LNCAP (cell line): ENCODE results near the gene PBXIP1.

Experiments
- CTCF ChIP-seq: fragments of 450-650 bp; IDR thresholded peaks from 2 replicates; pipeline ENCODE4 v1.5.1; 2017; ENCODE audit warnings: mild to moderate bottlenecking

Gene PBXIP1, protein sequence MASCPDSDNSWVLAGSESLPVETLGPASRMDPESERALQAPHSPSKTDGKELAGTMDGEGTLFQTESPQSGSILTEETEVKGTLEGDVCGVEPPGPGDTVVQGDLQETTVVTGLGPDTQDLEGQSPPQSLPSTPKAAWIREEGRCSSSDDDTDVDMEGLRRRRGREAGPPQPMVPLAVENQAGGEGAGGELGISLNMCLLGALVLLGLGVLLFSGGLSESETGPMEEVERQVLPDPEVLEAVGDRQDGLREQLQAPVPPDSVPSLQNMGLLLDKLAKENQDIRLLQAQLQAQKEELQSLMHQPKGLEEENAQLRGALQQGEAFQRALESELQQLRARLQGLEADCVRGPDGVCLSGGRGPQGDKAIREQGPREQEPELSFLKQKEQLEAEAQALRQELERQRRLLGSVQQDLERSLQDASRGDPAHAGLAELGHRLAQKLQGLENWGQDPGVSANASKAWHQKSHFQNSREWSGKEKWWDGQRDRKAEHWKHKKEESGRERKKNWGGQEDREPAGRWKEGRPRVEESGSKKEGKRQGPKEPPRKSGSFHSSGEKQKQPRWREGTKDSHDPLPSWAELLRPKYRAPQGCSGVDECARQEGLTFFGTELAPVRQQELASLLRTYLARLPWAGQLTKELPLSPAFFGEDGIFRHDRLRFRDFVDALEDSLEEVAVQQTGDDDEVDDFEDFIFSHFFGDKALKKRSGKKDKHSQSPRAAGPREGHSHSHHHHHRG

GRCh38 chr1:154955718-154956543 is at the start of gene PBXIP1:
Gene PBXIP1 (minus strand): TSS chr1:154956099. CDS start chr1:154953721, 2,378 bp downstream.
- TF ChIP-seq CTCF, result peak; percentile 32; the same call in 1 of the 2 replicates

DNA sequence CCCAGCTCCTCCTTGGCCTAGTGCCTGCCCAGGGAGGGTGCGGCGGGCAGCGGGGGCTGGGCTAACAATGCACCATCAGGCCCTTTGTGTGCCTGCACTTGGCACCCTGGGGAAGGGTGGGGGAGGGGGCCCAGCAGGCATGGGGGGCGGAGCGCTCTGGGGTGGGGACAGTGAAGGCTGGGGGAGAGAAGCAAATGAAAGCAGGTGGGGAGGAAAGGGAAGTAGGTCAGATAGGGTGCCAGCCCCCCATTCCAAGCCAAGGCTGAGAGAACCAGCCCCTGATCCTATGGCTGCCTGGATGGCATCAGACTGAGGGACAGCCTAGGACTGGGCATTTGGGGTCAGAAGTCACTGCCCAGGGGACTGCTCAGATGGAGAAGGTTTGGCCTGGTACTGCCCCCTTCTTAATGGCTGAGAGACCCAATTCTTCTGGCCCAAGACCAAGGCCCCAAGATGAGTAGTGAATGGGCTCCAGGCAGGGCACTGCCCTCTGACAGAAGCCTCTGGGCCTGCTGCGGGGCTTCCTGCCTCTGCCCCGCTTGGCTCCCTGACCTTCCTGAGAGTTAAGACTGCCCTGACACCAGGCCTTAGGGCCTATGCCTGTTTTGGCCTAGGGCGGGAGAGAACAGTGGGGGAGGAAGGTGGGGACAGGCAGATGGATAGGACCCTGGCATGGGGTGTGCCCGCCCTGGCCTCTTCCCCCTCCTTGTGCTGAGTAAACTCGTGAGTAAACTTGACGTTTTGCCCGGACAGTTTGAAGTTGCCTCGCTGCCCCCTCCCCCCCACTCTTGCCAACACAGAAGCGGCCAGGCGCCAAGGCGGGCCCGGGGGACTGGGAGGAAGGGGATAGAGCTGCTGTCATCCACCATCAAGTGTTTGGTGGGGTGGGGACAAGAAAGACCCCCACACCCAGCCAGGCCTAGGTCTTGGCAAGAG is 49.4 kb upstream of the PBXIP1 start:
- TF ChIP-seq CTCF, result no peak

DNA sequence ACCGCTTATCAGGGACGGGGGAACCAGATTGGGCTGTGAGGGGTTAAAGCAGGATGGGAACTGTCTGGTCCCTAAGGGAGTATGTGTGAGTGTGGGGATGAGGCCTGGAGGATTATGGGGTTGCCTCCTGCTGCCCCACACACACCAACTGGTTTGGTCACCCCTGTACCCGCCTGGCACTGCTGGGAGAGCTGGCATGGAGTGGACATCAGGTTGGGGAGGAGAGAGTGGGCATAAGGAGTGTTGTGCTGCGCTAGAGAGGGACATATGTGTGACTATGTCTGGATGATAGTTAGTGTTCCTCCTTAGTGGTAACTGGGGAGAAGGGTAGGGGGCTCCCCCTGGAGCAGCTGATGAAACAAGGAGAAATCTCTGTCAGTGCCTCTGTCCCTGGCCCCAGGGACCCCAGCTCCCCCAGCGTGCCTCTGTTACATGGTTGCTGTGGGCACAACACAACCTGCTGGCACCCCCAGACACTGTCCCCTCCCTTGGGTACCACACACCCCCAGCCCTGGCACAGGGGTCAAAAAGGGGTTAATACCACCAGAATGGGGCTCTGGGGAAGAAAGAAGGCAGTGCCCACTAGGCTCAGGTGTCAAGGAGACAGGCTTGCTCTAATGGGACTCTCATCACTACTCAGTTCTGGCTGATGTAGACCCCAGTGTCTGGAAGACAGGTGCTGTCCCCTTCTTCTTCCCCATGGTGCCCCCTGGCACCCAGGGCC is 48.6 kb upstream of the PBXIP1 start:
- no peak for TF ChIP-seq CTCF

DNA sequence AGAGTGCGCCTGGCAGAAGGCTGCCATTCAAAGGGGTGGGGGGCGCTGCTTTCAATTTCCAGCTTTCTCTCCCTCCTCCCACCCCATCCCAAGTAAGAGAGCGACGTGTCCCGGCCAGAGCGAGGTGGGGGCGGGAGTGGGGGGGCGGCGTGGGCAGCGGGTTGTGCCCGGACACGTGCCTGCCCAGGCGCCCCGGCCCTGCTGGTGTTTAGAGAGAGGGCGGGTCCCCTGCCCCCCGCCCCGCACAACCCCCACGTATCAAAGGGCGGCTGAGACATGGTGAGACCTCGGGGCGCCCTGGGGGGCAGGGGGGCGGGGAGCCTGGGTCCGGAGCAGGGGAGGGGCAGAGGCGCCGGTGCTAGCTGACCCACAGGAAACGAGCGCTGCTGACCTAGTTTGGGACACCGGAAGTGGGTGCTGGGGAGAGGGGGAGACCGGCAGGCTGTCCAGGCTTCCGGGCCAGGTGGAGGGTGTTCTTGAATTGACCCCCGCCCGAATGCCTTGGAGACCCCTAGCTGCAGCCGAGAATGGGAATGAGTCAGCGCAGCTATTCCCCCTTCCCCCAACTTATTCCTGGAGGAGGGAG is 48.0 kb upstream of the PBXIP1 start:
- TF ChIP-seq CTCF, result no peak

- TF ChIP-seq CTCF, result no peak
These were observed 47.4 kb upstream of the PBXIP1 start for GRCh38 chr1:155003227-155003765.

DNA sequence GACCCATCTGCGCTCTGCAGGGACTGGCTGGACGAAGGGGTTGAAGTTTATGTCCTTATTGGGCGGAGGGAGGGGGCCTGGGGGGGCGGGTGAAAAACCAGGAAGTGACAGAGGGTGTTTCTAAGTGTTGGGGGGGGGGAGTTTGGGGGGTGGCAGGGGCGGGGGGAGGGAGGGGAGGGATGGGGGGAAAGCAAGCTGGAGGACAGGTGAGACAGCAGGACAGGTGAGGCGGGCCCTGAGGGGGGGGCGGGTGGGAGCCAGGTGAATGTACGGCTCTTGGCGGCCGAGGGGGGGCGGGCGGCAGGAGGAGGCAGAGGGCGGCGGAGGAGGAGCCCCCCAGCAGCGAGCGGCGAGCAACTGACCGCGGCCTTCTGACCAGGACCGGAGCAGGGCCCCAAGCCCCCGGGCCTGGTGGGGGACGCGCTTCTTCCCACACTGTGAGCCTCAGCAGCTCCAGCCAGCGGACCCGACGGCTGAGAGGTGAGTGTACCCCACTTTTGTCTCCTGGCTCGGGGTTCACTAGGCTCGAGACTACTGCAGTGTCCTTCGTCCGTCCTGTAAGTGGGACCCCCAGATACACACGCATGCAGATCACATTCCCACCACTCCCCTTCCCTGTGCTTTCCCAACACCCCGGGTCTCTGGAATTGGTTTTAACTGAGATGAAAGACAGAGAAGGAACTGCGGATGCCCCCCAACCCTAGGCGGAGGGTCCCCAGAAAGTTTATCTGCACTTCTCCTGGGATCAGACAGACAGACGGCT is 46.7 kb upstream of the PBXIP1 start, which contains the start of gene ZBTB7B:
Gene ZBTB7B, plus strand, starts transcription at position 339 of the 763 bp plus-strand sequence. CDS start 11,859 bp downstream, outside the sequence.
- TF ChIP-seq CTCF, result no peak
